CD14-positive monocyte (primary cell): ENCODE measurements around the gene RIMS1. TPM values are rescaled to one million over a fixed set of nuclear protein-coding genes. Genes with fewer than 3 reads are reported as not detected.

Source experiments
- DNase-seq, 3 donors: peaks; one replicate each; pipeline ENCODE4 v3.0.0-alpha.2; 2011 to 2022
- H2AFZ ChIP-seq: 2 replicates; pipeline ENCODE4 v1.6.0; 2012; ENCODE audit warnings: mild to moderate bottlenecking, low read depth, low read length, inconsistent platforms; ENCODE audit not compliant: insufficient read depth, poor library complexity, severe bottlenecking
- H3K27ac ChIP-seq, 2 donors: 1 replicate in 1 of 2; 2 replicates in 1 of 2; pipeline ENCODE4 v1.5.1; 2012 to 2013; ENCODE audit warnings: low read length in 2 of 2, control low read depth in 1 of 2, inconsistent platforms in 1 of 2, low read depth in 1 of 2, mild to moderate bottlenecking in 1 of 2
- H3K27me3 ChIP-seq, 2 donors: one replicate each; pipeline versions ENCODE4 v1.6.0 to v1.6.1; 2011 to 2013; ENCODE audit warnings: low read length in 2 of 2; ENCODE audit not compliant: control insufficient read depth in 2 of 2, insufficient read depth in 2 of 2
- H3K36me3 ChIP-seq, 2 donors: replicated peaks in 1 of 2; 1 replicate in 1 of 2; 2 replicates in 1 of 2; pipeline versions ENCODE4 v1.5.1 to v1.6.1; 2012 to 2013; ENCODE audit warnings: low read length in 2 of 2, control low read depth in 1 of 2, inconsistent platforms in 1 of 2, mild to moderate bottlenecking in 1 of 2; ENCODE audit not compliant: insufficient read depth in 2 of 2, control insufficient read depth in 1 of 2
- H3K4me1 ChIP-seq, 2 donors: 1 replicate in 1 of 2; 2 replicates in 1 of 2; pipeline versions ENCODE4 v1.5.1 to v1.6.1; 2012 to 2013; ENCODE audit warnings: low read length in 2 of 2, control low read depth in 1 of 2, inconsistent platforms in 1 of 2, mild to moderate bottlenecking in 1 of 2, moderate library complexity in 1 of 2; ENCODE audit not compliant: insufficient read depth in 2 of 2, control insufficient read depth in 1 of 2
- H3K4me2 ChIP-seq: replicated peaks from 2 replicates; pipeline ENCODE3; 2012; ENCODE audit warnings: low read length, moderate library complexity, mild to moderate bottlenecking; ENCODE audit not compliant: poor library complexity, severe bottlenecking; ENCODE audit errors: extremely low read depth
- H3K4me3 ChIP-seq, 3 experiments: fragments of 200-600 bp in 1 of 3; sonication (generic) in 1 of 3; replicated peaks in 1 of 3; 1 replicate in 2 of 3; 2 replicates in 1 of 3; pipeline ENCODE4 v1.5.1; 2011 to 2013; ENCODE audit warnings: low read length in 3 of 3, mild to moderate bottlenecking in 3 of 3, control low read depth in 2 of 3, low read depth in 2 of 3, inconsistent platforms in 1 of 3, moderate library complexity in 1 of 3
- H3K79me2 ChIP-seq: 2 replicates; pipeline ENCODE4 v1.6.0; 2012; ENCODE audit warnings: mild to moderate bottlenecking, control low read depth, inconsistent platforms, low read length, moderate library complexity; ENCODE audit not compliant: insufficient read depth
- H3K9ac ChIP-seq: 2 replicates; pipeline ENCODE4 v1.6.0; 2017; ENCODE audit warnings: low read length, mild to moderate bottlenecking; ENCODE audit not compliant: insufficient read depth, poor library complexity, severe bottlenecking
- H3K9me3 ChIP-seq, 2 donors: replicated peaks in 1 of 2; 1 replicate in 1 of 2; 2 replicates in 1 of 2; pipeline versions ENCODE4 v1.5.1 to v1.6.1; 2012 to 2013; ENCODE audit warnings: low read length in 2 of 2, control low read depth in 1 of 2; ENCODE audit not compliant: control insufficient read depth in 1 of 2, insufficient read depth in 1 of 2
- H4K20me1 ChIP-seq: 2 replicates; pipeline ENCODE4 v1.6.0; 2012; ENCODE audit warnings: mild to moderate bottlenecking, low read length, control low read depth, moderate library complexity; ENCODE audit not compliant: insufficient read depth
- H3K27ac Mint-ChIP-seq, 7 donors: one replicate each; pipeline ENCODE4 v1.8.0; 2020; ENCODE audit warnings: mild to moderate bottlenecking in 7 of 7, mixed read lengths in 7 of 7, moderate library complexity in 6 of 7, inconsistent platforms in 2 of 7
- H3K27me3 Mint-ChIP-seq, 3 donors: one replicate each; pipeline ENCODE4 v1.8.0; 2021 to 2022; ENCODE audit warnings: low read depth in 3 of 3, mild to moderate bottlenecking in 3 of 3, mixed read lengths in 3 of 3, moderate library complexity in 3 of 3, inconsistent platforms in 1 of 3
- H3K36me3 Mint-ChIP-seq, 2 donors: one replicate each; pipeline ENCODE4 v1.8.0; 2020; ENCODE audit warnings: mixed read lengths in 2 of 2, inconsistent platforms in 1 of 2, mild to moderate bottlenecking in 1 of 2
- H3K4me1 Mint-ChIP-seq: one replicate; pipeline ENCODE4 v1.8.0; 2020; ENCODE audit warnings: mild to moderate bottlenecking, mixed read lengths
- H3K4me3 Mint-ChIP-seq, 2 donors: one replicate each; pipeline ENCODE4 v1.8.0; 2020; ENCODE audit warnings: mild to moderate bottlenecking in 2 of 2, mixed read lengths in 2 of 2, moderate library complexity in 1 of 2
- H3K9me3 Mint-ChIP-seq, 7 donors: one replicate each; pipeline ENCODE4 v1.8.0; 2020 to 2022; ENCODE audit warnings: mixed read lengths in 7 of 7, mild to moderate bottlenecking in 6 of 7, moderate library complexity in 6 of 7, inconsistent platforms in 2 of 7
- CTCF ChIP-seq: fragments of 200-600 bp; IDR thresholded peaks from one replicate; pipeline ENCODE4 v1.8.0; 2022; ENCODE audit warnings: antibody characterized with exemption, mild to moderate bottlenecking
- WGBS: methylation state at CpG from one replicate; pipeline ENCODE4 v1.1.5; 2013; ENCODE audit warnings: missing lambda C conversion rate; ENCODE audit not compliant: insufficient coverage; 5-methylcytosine and 5-hydroxymethylcytosine counted together
- intact Hi-C, 2 donors: fragments of 100-400 bp; cut with micrococcal nuclease; formaldehyde crosslinking; loops; one replicate each; pipeline versions ENCODE4 v1.15.0 to v1.15.1; 2023
- polyA plus RNA-seq, 3 donors: library from polyadenylated mRNA; depleted of rRNA in 1 of 3; unstranded in 2 of 3; stranded (reverse) in 1 of 3; fragments of 300-500 nt in 2 of 3; fragments of >200 nt in 1 of 3; fragmentation: Illumina TruSeq in 2 of 3; gene quantifications; 1 replicate in 2 of 3; 2 replicates in 1 of 3; pipeline ENCODE4 v1.2.3, GENCODE V29; 2012 to 2021

Gene RIMS1
- polyA plus RNA-seq, 3 donors, result not detected

- no peak overlapping the region for H3K27ac ChIP-seq
- H3K9ac ChIP-seq, result no peak overlapping the region
- peaks cover 0 to 12% (median 4%) of the 10 kb centered on the region in 7 donors for H3K9me3 Mint-ChIP-seq
- TF ChIP-seq CTCF, result no peak
- H4K20me1 ChIP-seq, result no peaks in the 10 kb centered on the region
- no peak overlapping the region for H3K4me2 ChIP-seq
- peaks cover 24 to 29% of the 10 kb centered on the region in 2 donors for H3K27me3 ChIP-seq
- H3K4me3 Mint-ChIP-seq, result peak overlapping the region in 1 of 2 donors; percentile 23
- H3K4me1 Mint-ChIP-seq, result peaks cover 4% of the 10 kb centered on the region
- H3K36me3 Mint-ChIP-seq, result peaks cover 0 to 2% of the 10 kb centered on the region in 2 donors
- no peaks in the 10 kb centered on the region for H3K36me3 ChIP-seq
- peaks cover 0 to 5% of the 10 kb centered on the region in 2 donors for H3K9me3 ChIP-seq
- no peak overlapping the region for H3K4me3 ChIP-seq
- no peaks in the 10 kb centered on the region for H3K4me1 ChIP-seq
- WGBS, result 83% methylated on average over 4 of the region's 7 CpGs
- no peaks in the 10 kb centered on the region for H3K79me2 ChIP-seq
- H3K27ac Mint-ChIP-seq, result no peak overlapping the region
- H2AFZ ChIP-seq, result no peak overlapping the region
- no peak for DNase-seq
- intact Hi-C loops, result no loop called here
- peaks cover 25 to 44% (median 34%) of the 10 kb centered on the region in 3 donors for H3K27me3 Mint-ChIP-seq
These were observed 2.5 kb downstream of the RIMS1 start for GRCh38 chr6:71888756-71889340.

- Mint-ChIP-seq H3K4me3 (no peak overlapping the region), H3K4me1 (peaks cover 5% of the 10 kb centered on the region), H3K27me3 (peaks cover 23 to 43% (median 34%) of the 10 kb centered on the region in 3 donors), H3K9me3 (peaks cover 0 to 12% (median 4%) of the 10 kb centered on the region in 7 donors), H3K36me3 (peaks cover 0 to 2% of the 10 kb centered on the region in 2 donors), H3K27ac (no peak overlapping the region)
- WGBS, result no CpG with 5 or more reads among the region's 1 CpG
- no peak for DNase-seq
- Histone ChIP-seq H3K9me3 (peaks cover 0 to 5% of the 10 kb centered on the region in 2 donors), H3K27ac (no peak overlapping the region), H3K4me3 (no peak overlapping the region), H3K79me2 (no peaks in the 10 kb centered on the region), H3K36me3 (no peaks in the 10 kb centered on the region), H3K27me3 (peaks cover 24 to 29% of the 10 kb centered on the region in 2 donors), H3K9ac (no peak overlapping the region), H3K4me1 (no peaks in the 10 kb centered on the region), H3K4me2 (no peak overlapping the region), H2AFZ (no peak overlapping the region), H4K20me1 (no peaks in the 10 kb centered on the region)
- intact Hi-C loops, result no loop called here
- no peak for TF ChIP-seq CTCF
These were observed 3.0 kb downstream of the RIMS1 start for GRCh38 chr6:71889366-71889765.
